Activated CD4-positive, alpha-beta T cell treated with anti-CD3 and anti-CD28 coated beads, Interleukin-2, amount 50 U/mL, for 16 hours (primary cell): Measurements from ENCODE around the gene ST6GALNAC4.

Experiments
- DNase-seq: peaks from one replicate; pipeline ENCODE4 v3.0.0-alpha.2; 2020

Gene ST6GALNAC4, protein sequence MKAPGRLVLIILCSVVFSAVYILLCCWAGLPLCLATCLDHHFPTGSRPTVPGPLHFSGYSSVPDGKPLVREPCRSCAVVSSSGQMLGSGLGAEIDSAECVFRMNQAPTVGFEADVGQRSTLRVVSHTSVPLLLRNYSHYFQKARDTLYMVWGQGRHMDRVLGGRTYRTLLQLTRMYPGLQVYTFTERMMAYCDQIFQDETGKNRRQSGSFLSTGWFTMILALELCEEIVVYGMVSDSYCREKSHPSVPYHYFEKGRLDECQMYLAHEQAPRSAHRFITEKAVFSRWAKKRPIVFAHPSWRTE

DNA sequence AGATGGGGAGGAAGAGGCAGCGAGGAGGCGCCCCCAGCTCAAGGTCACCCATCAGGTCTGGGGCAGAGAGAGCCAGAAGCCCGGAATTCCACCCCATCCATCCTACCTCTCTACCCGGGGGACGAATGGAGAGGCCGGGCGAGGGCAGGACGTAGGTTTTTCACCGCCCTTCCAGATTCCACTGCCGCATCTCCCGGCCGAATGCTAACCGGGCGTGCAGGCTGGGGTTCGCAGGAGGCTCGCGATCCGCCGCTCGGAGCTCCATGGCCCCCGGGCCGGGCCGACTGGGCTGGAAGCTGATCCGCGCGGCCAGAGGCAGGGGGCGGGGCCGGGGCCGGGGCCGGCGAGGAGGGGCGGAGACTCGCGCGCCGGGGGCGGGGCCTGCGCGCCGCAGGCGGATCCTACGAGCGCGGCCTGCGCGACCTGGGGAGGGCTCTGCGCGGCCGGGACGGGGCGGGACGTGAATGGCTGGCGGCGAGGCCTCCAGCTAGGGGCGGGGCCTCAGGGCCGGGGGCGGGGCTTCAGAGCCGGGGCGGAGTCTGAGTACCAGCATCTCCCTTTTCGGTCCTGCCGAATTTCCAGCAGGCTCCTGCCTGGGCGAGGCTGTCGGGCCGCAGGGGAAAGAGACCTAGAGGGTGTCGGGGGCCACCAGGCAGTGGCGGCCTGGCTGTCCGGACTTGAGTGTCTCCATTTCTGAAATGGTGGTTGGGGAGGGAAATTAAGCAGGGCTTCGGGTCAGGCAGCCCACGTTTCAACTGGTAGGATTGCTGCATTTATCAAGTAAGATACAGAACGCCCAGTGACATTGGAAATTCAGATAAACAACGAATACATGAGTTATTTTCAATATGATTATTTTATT is at the start of gene ST6GALNAC4:
ST6GALNAC4 (minus strand) TSS at position 322 of the 862 bp plus-strand sequence. CDS start 622 bp downstream, outside the sequence.
- DNase-seq = peak; percentile 95

DNA sequence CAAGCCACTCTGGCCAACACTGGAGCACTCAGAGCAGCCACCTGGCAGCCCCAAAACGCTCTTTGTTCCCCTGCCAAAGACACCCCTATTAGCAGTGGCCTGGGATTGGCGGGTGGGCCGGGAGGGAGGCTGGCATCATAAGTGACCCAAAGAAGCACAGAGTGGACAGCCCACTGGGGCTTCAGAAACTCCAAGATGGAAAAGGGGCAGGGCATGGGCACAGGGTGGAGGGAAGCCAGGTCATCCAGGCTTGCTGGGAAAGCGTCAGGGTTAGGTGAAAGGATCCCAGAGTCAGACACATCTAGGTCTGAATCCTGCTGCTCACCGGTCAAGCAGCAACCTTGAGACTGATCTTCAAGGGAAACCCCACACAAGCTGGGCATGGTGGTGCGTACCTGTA is 49.1 kb upstream of the ST6GALNAC4 start:
- no peak for DNase-seq

DNA sequence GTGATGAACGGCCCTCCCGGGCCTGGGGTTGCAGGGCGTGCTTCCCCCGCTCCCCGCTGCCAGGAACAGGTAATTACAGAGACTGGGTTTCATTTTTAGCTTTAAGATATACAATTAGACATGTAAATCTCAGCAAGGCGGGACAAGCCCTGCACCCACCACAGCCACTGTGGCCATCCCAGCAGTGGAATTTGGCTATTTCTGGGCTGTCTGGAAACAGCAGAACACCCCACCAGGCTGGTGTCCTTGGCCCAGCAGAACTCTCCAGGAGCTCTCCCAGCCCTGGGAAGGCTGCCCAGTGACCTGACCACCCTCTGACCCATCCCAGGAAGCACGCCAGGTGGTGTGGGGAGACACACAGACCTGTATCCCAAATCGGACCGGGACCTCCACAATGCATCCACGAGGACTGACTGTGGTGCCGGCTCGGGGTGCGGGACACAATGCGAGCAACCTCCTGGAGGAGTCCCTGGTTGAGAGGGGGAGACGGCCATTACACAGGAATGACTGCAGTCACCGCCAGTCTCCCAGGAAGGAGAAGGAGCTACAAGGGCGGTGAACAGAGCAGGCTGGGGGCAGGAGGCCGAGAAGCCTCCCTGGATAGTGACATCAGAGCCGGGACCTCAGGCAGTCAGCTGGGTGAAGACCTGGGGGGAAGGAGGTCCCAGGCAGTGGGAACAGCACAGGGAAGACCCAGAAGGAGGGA is 46.7 kb upstream of the ST6GALNAC4 start:
- no peak for DNase-seq

DNA sequence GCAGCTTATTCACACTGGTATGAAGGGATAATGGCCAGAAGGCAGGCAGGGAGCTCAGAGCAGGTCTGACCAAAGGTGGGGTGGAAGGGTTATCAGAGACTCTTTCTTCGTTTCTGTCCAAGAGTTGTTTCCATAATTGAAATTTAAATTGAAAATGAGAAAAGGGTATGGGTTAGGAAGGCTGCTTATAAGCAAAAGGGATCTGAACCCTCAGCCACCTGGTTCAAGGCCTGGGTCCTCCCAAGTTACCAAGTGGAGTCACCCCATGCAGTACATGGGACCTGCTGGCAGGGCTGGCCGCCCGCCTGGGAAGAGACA is 46.2 kb upstream of the ST6GALNAC4 start:
- no peak for DNase-seq

DNA sequence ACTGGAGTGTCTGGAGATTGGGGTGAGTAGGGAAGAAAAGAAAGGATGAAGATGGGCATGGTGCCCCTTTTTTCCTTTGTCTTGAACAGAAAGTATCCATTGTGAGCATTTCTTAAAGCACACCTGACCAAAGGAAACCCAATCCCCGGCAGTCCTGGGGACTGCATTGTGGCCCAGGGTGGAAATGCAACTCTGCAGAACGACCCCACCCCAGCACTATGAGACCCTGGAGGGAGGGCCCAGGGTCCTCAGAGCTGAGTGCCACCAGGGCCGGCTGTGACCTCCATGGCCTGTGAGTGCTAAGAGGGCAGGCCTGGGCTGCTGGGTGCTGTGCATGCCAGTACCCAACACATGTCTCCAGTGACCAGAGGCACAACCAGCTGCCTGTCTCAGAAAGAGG is 45.4 kb upstream of the ST6GALNAC4 start:
- no peak for DNase-seq

DNA sequence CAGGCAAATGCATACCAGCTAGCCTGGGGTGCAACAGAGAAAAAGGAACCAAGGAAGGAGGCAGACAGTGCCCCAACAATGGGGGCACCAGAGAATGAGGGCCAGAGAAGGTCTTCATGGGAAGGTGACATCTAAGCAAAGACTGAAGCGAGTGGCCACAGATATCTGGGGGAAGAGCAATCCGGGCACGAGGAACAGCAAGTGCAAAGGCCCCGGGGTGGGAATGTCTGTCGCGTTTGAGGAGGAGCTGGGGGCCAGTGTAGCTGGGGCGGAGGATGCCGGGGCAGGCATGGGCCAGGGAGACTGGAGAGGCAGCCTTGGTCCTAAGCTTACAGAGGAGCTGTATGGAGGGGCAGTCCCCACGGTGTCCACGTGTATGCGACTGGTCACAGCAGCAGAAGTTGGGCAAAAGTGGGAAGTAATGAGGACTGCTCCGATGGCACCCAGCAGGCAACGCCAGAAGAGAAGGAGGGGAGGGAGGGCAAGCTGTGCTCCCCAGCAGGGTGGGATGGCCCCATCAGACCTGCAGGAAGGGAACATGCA is 44.8 kb upstream of the ST6GALNAC4 start:
- DNase-seq = no peak

DNA sequence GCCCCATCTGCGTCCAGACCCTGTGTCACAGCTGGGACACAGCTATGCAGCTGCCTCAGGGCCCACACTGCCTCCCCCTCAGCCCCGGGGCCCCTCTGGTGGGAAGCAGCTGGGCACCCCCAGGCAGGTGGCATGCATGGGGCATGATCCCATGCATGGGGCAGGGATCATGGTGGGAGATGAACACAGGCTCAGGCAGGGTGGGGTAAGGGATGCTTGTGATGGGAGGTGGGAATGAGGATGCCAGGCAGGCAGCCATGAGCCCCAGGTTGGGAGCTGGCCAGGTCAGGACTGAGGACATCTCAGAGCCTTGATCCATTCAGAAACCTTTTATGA is 44.3 kb upstream of the ST6GALNAC4 start:
- DNase-seq = no peak

DNA sequence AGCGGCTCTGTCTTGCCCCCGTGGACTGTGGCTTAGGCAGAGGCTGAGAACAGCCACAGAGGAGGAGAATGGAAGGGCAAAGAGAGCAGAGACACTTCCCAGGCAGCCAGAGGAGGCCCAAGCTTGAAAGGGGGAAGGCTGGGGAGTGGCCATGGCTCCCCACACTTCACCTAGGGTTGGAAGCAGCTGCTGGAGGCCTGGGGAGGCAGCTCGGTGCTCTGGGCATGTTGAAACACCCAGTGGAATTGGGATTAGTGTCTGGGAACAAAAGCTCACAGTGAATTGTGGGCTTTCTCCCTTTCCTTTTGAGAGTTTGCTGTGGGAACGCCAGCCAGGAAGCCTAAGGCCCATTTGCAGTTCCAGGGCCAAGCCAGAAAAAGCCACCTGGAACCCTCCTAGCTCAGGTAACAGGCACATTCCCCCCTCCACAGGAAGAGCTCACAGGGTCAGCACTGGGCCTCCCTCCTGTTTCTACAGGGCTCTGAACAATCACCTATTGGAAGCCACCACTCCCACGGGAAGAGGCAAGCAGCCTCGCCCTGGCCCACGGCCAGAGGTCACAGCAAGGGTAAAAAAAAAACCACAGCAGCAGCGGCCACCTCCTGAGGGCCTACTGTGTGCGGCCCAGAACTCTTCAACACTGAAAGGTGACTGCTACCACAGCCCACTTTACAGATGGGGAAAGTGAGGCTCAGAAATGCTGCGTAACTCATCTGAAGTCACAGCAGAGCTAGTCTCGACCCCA is 43.7 kb upstream of the ST6GALNAC4 start:
- DNase-seq = no peak

DNA sequence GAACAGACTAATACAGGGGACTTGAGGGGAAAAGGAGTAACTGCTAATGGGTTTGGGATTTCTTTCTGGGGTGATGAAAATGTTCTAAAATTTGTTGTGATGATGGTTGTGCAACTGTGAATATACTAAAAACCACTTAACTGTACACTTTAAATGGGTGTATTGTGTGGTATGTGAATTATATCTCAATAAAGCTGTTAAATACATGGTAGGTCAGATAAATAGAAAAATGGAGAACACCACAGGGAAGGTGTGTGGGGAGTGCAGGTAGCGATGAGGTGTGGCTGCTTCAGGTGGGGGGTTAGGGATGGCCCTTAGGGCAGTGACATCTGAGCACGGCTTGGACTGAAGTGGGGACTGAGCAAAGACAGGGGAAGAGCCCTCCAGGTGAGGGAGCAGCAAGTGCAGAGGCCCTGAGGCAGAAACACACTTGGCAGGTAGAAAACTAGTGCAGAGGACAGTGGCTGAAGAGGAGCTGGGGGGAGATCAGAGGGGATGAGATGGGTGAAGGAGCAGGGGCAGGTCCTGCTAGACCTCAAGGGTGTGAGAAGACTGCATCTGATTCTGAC is 43.1 kb upstream of the ST6GALNAC4 start:
- no peak for DNase-seq

DNA sequence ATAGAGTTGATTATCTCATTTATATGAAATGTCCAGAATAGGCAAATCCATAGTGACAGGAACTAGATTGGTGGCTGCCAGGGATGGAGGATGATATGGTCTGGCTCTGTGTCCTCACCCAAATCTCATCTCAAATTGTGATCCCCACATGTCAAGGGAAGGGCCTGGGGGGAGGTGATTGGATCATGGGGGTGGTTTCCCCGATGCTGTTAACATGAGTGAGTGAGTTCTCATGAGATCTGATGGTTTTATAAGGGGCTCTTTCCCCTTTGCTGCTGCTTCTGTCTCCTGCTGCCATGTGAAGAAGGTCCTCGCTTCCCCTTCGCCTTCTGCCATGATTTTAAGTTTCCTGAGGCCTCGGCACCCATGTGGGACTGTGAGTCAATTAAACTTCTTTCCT is 42.6 kb upstream of the ST6GALNAC4 start:
- no peak for DNase-seq

DNA sequence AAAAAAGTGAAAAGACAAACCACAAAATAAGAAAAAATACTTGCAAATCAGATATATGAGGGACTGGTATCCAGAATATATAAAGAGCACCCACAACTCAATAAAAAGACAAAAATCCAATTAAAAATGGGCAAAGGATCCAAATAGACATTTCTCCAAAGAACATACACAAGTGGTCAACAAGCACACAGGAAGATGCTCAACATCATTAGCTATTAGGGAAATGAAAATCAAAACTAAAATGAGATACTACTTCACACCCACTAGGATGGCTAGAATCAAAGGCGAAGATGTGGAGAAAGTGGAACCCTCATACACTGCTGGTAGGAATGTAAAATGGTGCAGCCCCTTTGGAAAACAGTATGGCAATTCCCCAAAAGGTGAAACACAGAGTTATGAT is 41.9 kb upstream of the ST6GALNAC4 start:
- no peak for DNase-seq

DNA sequence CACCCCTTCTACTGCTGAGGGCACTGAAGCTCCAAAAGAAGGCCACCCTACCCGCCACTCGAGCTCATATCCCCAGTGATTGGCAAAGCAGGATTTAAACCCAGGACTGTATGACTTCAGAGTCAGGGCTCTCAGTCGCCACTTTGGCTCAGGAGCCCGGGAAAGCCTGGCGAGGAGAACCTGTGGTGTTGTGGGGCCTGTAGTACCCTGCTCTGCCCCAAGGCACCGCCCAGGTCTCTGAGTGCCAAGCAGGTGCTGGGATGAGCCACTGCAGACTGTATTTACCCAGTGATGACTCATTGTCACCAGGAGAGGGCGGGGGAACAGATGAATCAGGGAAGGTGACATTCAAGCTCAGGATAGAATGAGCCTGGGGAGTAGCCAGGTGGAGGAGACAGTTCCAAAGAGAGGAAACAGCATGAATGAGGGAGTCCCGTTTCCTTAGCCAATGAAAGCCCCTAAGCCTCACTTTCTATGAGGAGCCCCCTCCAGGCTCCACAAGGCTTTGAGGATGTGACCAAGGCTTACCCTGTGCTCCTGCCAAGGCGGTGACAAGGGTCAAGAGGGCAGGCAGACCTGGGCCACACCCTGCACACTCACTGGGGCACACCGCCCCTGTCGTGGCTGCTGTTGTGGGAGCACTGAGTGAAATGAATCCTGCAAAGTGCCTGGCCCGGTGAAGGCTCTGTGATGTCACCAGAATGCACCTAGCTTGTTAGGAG is 38.6 kb upstream of the ST6GALNAC4 start:
- peak; percentile 86 for DNase-seq

DNA sequence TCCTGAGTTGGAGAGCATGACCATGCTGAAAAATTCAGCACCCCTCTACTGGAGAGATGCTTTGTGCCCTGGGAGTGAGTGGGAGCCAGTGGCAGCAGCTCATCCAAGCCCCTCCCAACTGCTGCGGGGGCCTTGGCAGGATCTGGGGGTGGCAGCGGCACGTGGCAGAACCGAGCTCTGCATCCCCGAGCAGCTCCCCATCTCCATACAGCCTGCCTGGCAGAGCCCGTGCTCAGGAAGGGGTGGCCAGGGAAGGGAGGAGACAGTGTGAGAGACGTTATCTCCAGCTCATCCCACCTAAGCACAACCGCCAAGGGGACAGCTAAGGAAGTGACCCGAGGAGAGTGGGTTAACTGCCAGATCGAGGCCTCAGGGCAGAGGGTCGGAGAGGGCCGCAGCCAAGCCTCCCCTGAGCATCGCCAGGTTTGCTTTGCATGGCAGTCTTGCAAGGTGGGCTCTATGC is 38.0 kb upstream of the ST6GALNAC4 start:
- no peak for DNase-seq

DNA sequence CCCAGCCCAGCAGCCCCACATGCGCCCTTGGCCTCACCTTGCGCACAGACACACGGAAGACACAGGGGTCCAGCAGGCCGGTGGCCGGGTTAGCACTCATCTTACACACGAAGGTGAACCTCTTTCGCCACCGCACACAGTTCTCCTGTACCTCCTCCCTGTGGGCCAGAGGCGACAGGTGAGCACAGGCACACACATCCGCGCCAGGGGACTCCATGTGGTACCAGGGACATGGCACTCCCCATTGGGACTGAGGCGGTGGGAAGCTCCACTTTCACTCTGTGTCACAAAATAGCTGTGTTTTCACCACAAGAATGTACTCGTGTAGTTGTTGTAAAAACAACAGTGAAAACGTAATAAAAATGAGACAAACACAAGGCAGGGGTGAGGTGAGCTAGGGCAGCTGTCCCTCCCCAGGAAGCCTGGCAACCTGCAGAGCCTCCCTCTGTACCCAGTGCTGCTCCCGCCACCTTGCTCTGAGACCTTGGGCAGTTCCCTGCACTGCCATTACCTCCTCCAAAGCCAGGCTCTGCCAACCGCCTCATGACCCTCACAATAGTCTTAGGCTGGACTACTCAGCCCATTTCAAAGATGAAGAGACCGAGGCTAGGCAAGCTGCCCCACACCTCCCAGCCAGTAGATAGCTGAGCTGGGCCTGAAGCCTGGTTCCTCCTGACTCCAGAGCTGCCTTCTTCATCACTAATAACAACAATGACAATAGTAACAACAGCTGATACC is 37.1 kb upstream of the ST6GALNAC4 start:
- DNase-seq = no peak

DNA sequence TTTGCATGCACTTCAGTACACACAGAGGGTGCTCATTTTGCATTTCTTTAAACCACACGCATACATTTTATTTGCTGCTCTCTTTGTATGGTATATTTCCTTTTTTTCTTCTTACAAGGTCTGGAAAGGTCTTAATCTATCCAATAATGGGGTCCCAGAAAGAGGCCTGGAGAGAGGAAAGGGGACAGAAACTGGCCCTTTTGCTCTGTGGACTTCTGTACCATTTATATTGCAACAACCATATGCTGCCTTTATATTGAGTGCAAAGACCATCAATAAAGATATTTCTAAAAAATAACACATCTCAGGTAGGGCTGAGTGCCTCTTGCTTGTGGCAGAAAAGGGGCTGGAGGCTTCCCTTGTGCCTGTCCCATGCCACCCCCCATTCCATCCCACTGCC is 36.3 kb upstream of the ST6GALNAC4 start:
- no peak for DNase-seq

DNA sequence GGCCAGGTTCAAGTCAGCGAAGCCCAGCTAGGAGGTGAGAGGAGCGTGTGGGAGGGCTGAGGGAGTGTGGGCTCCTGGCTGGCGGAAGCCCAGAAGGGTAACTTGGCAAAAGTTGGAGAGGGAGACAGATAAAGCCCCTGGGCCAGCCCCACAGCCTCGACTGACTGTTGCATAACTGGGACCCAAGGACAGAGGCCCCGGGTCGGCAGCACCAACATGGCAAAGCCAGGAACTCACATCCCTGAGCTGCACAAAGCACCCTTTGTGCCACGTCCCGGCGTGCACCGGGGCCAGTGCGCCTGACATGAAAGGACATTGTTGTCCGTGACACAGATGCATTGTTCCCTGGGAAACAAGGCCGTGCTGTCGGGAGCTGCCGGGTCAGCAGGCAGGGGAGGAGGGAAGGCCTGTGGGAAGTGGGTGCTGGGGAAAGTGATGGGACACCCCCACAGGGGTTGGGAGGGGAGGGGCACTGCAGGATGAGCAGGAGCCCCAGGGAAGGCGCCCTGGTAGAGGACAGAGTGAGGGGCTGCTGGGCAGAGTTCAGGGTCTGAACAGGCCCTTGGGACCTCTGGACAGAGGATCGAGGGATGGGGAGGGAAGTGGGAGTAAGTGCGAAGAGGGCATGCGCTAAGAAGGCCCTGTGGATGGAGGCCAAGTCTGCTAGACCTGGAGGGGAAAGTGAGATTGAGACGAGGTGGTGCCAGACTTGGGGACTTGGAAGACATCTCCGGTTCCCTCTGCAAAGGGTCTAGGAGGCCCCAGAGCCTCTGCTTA is 33.9 kb upstream of the ST6GALNAC4 start:
- no peak for DNase-seq

DNA sequence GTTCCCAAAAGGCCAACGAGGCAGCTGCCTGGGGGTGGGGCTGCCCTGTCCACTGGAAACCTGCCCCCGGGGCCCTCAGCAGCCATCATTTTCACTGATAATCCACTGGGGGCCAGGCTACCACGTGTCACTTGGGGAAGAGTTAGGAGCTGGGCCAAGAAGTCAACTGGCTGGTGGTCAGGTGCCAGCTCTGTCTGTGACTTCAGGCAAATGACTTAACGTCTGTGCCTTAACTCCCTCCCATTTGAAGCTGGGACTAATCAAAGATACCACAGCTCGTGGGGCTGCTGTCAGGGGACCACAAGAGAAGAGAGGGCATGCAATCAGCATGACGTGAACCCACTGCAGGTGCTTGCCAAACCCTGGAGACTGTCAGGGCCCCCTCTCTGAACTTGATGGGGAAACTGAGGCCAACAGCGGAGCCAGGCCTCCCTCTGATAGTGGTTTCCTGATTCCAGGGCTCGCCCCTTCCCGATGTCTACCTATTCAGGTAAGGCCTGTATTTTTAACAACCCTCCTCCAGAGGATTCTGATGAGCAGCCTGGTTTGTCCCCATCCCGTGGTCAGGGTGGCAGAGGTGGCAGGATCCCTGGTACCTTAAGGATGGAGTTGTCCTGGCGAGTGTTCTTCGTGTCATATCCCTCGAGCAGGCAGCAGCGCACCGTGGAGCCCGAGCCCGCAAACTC is 33.1 kb upstream of the ST6GALNAC4 start:
- no peak for DNase-seq

DNA sequence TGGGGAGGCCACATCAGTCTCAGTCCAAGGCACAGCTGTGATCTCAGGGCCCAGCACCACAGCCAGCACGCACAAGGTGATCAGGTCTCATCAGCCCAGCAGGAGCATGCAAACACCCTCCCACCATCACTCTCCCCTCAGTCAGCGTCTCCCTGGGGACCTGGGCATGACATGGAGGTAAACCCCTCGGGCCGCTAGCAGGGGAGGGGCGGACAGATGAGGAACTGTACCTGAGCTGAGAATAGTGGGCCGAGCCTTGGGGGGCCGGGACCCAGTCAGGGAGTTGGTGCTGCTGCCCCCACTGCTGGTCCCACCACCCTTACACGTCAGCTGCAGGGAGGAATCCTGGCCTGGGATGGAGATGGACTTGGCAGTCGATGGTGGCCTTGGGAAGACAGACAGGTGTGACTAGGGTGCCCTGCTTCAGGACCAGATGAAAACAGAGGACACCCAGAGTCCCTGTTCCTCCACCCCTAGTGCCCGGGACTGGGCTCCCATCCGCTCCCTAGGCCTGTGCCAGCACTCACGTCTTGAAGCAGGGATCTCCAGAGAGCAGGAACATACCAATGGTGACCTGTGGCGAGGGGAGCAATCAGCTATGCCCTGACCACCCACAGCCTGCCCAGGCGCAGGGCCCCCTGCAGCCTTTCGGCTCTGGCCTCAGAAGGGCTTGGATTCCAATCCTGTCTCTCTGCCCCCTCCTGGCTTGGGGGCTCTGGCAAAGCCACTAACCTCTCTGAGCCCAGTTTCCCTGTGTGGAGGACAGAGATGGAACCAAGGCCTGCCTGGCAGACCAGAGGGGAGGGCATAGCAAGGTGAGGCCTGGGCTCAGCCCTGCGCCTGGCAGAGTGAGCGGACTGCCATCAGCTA is 31.2 kb upstream of the ST6GALNAC4 start:
- DNase-seq = no peak

DNA sequence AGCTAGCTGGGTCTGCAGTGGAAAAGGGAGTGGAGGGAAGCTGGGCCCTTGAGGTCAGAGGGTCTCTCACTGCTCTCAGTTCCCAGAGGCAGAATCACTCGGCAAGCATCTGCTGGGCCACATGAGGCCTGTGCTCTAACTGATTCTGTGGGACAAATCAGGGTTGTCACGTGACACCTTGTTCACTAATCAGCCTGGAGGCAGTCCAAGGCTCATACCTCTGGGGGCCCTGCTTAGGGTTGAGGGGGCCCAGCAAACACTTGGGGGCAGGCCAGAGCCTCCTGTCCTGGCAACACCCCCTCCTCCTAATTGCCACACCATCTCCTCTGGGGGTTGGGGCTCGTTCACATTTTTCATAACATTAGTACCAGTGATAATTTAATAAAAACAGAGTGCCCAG is 29.9 kb upstream of the ST6GALNAC4 start:
- no peak for DNase-seq
